Suprapubic skin (tissue), 3 donors: ENCODE measurements around the gene PLA2R1.

Source experiments
- POLR2A ChIP-seq, 2 donors: fragments of 450-650 bp; IDR thresholded peaks; one replicate each; pipeline ENCODE4 v1.6.1; 2017; ENCODE audit warnings: antibody characterized with exemption in 2 of 2, mild to moderate bottlenecking in 2 of 2, moderate library complexity in 2 of 2
- TF ChIP-seq, protein P1 (sequence below), 2 donors: fragments of 200-600 bp in 1 of 2; fragments of 450-650 bp in 1 of 2; sonication (generic) in 1 of 2; IDR thresholded peaks; one replicate each; pipeline ENCODE4 v1.5.1; 2016 to 2019; ENCODE audit warnings: antibody characterized with exemption in 2 of 2, mild to moderate bottlenecking in 1 of 2, moderate library complexity in 1 of 2

DNA sequence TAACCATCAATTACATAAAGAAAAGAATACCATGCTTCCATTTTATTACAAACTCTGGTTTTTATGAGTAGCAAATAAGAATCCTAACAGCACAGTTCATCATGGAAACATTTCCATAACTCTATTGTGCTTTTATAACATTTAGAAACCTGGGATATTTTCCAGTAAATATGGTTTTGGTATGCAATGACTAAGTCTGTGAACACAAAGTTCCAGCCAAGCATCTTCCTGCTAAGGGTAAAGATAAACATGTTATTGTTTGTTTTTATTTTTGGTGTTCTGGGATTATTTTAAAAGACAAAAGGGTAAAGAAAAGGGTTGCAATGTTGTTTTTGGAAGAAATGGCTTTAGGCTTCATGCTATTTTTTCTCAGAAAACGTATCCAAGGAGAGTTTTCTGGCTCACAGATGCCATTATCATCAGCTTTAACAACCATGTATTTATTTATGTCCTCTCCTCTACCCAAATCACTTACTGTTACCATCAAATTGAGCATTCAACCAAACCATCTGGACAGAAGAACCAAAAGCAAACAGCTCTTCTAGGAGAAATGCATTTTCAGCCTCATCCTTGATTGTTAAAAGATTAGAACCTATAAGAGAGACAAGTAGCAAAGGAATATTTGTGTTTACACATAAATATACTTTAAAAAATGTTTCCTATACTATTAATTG, 116.0 kb downstream of the PLA2R1 start:
- no peak for TF ChIP-seq POLR2A (IDR thresholded peaks at IDR 0.05)
- TF ChIP-seq, protein P1, sequence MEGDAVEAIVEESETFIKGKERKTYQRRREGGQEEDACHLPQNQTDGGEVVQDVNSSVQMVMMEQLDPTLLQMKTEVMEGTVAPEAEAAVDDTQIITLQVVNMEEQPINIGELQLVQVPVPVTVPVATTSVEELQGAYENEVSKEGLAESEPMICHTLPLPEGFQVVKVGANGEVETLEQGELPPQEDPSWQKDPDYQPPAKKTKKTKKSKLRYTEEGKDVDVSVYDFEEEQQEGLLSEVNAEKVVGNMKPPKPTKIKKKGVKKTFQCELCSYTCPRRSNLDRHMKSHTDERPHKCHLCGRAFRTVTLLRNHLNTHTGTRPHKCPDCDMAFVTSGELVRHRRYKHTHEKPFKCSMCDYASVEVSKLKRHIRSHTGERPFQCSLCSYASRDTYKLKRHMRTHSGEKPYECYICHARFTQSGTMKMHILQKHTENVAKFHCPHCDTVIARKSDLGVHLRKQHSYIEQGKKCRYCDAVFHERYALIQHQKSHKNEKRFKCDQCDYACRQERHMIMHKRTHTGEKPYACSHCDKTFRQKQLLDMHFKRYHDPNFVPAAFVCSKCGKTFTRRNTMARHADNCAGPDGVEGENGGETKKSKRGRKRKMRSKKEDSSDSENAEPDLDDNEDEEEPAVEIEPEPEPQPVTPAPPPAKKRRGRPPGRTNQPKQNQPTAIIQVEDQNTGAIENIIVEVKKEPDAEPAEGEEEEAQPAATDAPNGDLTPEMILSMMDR (IDR thresholded peaks at IDR 0.05), result no peak
